AG04449 (cell line): ENCODE measurements around the gene SINHCAF.

ENCODE experiments used
- CTCF ChIA-PET: fragments of 350-600 bp; formaldehyde crosslinking; extraction: SDS; loops from one replicate; lab custom pipeline; 2021; ENCODE audit warnings: antibody characterized with exemption; lab: Yijun Ruan, JAX
- POLR2A ChIA-PET: fragments of 400-600, 350-600 bp; formaldehyde crosslinking; extraction: SDS; loops from one replicate; lab custom pipeline; 2020; ENCODE audit warnings: antibody characterized with exemption, inconsistent platforms; lab: Yijun Ruan, JAX
- DNase-seq: peaks from one replicate; pipeline ENCODE4 v3.0.0-alpha.2; 2010; ENCODE audit warnings: low read depth, low spot score
- H3K4me3 ChIP-seq: 2 replicates; pipeline ENCODE4 v1.5.1; 2011; ENCODE audit warnings: low read depth, mild to moderate bottlenecking, control low read depth, low read length
- TF ChIP-seq, protein P1 (sequence below): IDR thresholded peaks from one replicate; pipeline ENCODE4 v1.5.1; 2011; ENCODE audit warnings: mild to moderate bottlenecking, moderate library complexity, low read length, control low read depth, inconsistent platforms; ENCODE audit not compliant: insufficient read depth; ENCODE audit errors: missing control alignments

Gene SINHCAF

DNA sequence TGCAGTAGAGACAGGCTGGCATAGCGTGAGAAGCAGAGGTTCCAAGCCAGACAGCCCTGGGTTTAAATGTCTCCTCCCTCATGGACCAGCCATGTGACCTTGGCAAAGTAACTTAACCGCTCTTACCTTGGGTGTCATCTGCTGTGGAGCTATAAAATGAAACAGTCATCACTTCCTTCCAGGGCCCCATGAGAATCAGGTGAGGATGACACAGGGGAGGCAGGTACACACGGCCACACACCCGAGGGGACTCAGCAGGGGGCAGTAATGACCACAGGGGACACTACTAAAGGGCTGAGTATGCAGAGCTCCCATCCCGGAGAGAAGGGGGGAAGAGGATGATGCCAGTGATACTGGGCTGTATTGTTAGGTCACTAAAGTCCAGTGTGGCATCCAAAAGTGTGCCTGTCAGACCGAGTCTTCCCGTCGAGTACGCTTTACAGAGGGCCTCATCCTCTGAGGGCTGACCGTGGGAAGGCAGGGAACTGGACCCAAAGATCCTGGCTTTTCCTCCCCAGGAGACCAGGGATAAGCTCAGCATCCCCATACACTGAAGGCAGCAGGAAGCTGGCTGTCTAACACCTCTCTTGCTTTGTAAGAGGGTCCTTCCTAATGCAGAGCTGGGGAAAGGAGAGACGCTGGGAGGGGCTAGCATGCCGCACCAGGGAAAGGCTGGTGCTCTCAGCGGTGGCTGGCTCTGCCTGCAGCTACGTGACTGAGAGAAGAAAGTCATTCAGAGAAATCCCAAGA is 94.2 kb downstream of the SINHCAF start:
- POLR2A ChIA-PET = no interaction called here

More for the DNA sequence above, 94.2 kb downstream of the SINHCAF start:
- no peak for DNase-seq
- CTCF ChIA-PET = interaction anchor here (1.1 to 1.7 kb wide), 2 partner anchors 9 to 40 kb away, joined by 3 to 5 read pairs; no protein-coding TSS in a partner anchor
- TF ChIP-seq, protein P1, sequence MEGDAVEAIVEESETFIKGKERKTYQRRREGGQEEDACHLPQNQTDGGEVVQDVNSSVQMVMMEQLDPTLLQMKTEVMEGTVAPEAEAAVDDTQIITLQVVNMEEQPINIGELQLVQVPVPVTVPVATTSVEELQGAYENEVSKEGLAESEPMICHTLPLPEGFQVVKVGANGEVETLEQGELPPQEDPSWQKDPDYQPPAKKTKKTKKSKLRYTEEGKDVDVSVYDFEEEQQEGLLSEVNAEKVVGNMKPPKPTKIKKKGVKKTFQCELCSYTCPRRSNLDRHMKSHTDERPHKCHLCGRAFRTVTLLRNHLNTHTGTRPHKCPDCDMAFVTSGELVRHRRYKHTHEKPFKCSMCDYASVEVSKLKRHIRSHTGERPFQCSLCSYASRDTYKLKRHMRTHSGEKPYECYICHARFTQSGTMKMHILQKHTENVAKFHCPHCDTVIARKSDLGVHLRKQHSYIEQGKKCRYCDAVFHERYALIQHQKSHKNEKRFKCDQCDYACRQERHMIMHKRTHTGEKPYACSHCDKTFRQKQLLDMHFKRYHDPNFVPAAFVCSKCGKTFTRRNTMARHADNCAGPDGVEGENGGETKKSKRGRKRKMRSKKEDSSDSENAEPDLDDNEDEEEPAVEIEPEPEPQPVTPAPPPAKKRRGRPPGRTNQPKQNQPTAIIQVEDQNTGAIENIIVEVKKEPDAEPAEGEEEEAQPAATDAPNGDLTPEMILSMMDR = no peak
- H3K4me3 ChIP-seq = no peak overlapping the region
